Coronary artery (tissue), 2 donors: ENCODE data around the gene APBB2.

Experiments
- DNase-seq: peaks from one replicate; pipeline ENCODE4 v3.0.0-alpha.2; 2017; ENCODE audit warnings: low spot score
- H3K27ac ChIP-seq, 2 donors: fragments of 200-600 bp; sonication (generic); one replicate each; pipeline ENCODE4 v1.5.1; 2016 to 2019
- H3K4me3 ChIP-seq: fragments of 200-600 bp; sonication (generic); 2 replicates; pipeline ENCODE4 v1.5.1; 2016; ENCODE audit warnings: mild to moderate bottlenecking, moderate library complexity
- TF ChIP-seq, protein P1 (sequence below): fragments of 200-600 bp; sonication (generic); IDR thresholded peaks from one replicate; pipeline ENCODE4 v1.5.1; 2019; ENCODE audit warnings: antibody characterized with exemption

Gene APBB2

DNA sequence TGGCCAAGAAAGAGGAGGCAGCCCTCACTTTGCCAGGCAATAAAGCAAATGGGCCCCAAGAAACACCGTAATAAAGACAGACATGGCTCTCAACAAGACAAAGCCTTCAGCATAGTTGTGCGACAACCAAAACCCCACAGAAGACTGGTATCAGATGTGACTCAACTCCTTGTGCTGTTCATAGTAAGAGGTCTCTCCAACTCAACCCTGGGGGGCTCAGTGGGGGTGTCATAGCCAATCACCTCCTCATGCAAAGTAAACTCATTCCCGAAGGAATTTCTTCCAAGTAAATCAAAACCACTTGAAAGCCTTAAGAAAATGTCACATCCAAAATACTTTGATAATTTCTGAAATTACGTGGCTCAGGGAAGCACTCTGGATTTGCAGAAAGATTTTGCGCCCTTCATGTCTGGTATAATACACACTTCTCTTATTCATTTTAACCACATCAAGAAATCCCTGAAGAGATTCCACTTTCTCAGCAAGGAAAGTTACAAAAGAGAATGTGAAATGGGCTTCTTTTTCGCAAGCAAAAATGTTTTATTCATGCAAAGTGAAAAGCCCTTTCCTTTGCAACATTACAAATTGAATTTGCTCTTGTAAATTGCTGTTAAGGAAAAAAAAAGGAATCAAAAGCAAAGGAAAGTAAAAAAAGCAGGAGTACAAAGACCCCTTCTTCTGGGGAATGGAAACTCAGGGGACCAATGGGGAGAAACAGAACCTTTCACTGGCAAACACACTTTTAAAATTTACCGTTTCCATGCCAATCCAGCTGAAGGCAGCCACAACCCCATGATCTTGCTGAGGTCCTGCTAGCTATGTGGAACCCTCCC, 327.2 kb downstream of the APBB2 start:
- no peak for DNase-seq
- no peak overlapping the region for H3K4me3 ChIP-seq
- H3K27ac ChIP-seq, result no peak overlapping the region
- TF ChIP-seq, protein P1, sequence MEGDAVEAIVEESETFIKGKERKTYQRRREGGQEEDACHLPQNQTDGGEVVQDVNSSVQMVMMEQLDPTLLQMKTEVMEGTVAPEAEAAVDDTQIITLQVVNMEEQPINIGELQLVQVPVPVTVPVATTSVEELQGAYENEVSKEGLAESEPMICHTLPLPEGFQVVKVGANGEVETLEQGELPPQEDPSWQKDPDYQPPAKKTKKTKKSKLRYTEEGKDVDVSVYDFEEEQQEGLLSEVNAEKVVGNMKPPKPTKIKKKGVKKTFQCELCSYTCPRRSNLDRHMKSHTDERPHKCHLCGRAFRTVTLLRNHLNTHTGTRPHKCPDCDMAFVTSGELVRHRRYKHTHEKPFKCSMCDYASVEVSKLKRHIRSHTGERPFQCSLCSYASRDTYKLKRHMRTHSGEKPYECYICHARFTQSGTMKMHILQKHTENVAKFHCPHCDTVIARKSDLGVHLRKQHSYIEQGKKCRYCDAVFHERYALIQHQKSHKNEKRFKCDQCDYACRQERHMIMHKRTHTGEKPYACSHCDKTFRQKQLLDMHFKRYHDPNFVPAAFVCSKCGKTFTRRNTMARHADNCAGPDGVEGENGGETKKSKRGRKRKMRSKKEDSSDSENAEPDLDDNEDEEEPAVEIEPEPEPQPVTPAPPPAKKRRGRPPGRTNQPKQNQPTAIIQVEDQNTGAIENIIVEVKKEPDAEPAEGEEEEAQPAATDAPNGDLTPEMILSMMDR, result no peak

DNA sequence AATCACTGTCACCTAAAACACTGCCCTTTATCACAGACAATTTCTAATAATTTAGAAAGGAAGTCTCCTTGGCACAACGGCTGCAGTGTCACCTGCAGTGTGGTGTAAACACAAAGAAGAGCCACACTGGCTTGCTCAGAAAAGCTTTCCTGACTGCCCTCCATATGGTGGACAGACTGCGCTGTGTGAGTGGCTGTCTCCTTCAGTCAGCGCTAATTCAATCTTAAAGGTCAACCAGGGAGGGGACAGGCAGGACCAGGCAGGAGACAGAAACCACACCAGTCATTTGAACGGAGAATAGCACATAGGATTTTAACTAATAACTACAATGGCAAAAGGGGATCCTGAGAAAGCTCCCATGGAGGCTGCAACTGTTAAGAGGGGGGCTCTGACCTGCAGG, 332.5 kb downstream of the APBB2 start:
- no peak for DNase-seq
- TF ChIP-seq, protein P1, result no peak
- Histone ChIP-seq H3K27ac (no peak overlapping the region), H3K4me3 (no peak overlapping the region)

DNA sequence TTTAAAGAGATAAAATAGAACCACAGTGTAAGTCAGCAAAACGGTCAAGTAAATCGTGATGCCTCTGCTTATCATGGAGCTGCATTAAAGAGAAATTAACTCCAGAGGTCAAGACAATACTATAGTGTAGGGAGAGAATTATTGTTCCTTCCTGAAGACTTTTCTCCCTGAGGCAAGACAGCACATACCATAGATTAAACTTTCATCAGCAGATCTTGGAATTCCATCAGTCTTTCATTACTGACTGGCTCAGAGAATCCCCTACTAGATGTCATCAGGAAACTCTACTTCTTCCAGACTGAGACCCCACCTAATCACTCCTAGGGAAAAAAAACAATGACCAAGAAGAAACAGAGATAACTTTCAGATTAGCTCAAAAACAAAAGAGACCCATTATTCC, 333.2 kb downstream of the APBB2 start:
- H3K27ac ChIP-seq, result no peak overlapping the region

DNA sequence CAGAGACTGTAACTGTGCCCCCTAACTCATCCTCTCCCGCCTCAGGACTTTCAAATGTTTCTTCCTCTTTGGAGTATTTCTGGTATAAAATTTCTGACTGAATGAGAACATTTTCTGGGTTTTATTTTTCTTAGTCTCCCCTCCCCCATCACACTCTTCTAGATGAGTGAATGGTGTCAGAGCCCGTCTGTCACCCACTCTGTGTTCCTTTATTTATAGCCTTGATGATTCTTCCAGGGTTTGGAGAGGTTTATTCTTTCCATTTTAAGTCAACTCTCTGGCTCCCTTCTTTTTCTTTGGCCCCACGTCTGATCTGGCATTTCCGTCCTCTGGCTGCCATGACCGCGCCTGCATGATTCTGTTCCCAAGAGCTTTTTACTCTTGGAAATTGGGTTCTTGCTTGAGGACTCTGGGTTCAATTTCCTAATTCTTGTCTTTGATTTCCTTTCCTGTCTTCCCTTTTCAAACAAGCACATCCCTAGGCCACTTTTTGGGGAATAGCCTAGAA, 335.7 kb downstream of the APBB2 start:
- no peak overlapping the region for H3K4me3 ChIP-seq
- H3K27ac ChIP-seq, result peak overlapping the region; percentile 69 to 80
- no peak for DNase-seq

More for the DNA sequence above, 333.2 kb downstream of the APBB2 start:
- TF ChIP-seq, protein P1, result no peak
- H3K4me3 ChIP-seq, result no peak overlapping the region
- no peak for DNase-seq

DNA sequence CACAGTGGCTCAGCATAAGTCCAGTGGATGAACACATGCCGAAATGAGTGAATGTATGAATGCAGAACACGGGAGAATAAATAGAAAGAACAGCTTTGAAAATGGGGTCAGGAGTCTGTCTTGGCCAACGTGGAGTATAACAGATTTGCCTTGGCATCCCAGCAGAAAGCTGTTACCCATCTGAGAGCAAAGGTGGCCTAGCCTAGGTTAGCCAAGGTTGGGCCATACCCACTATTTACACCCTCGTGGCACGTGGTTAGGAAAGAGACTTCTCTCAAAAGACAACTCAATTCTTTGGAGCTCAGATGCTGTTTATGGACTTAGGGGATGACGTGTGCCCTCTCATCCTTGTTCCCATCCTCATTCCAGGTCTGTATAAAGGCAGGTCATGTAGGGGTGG, 337.3 kb downstream of the APBB2 start:
- TF ChIP-seq, protein P1, result no peak
- no peak overlapping the region for H3K4me3 ChIP-seq
- no peak for DNase-seq
- H3K27ac ChIP-seq, result peak overlapping the region; percentile 61 to 80

More for the DNA sequence above, 335.7 kb downstream of the APBB2 start:
- TF ChIP-seq, protein P1, result no peak

DNA sequence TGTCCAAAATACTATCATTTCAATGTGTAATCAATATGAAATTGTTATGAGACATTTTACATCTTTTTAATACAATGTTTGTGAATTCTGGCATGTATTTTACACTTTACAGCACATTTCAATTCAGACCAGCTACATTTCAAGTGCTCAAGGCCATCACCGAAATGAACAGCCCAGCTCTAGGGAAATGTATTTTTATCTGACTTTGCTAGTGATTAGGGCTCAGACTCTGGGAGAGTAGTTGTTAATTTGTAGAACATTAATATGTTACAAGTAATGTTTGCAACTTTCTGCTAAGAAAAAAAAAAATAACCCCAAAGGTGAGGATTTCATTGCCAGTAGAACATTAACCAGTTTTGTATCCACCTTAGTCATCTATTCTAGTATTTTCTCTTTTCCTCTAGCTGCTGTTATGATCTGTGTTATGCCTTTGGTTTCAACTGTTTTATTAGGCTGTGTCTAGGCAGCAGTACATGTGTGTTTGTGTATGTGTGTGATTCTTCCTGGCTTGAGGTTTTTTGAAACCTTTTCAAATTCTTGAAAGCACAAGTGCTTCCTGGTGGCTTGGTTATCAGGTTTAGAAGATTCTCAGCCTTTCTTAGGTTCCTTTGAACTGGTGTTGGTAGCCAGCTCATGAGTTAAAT, 338.7 kb downstream of the APBB2 start:
- TF ChIP-seq, protein P1, result no peak
- peak overlapping the region in 1 of 2 donors; percentile 4 for H3K27ac ChIP-seq
- no peak for DNase-seq
- H3K4me3 ChIP-seq, result no peak overlapping the region
